GM21825 (cell line): ENCODE data around the gene HABP4.

ENCODE experiments used
- ATAC-seq: cut with Tn5 transposase; IDR thresholded peaks from one replicate; pipeline ENCODE4 v1.9.1; 2021; ENCODE audit warnings: mild to moderate bottlenecking, moderate library complexity; ENCODE audit not compliant: unreplicated experiment

The HABP4 gene, protein sequence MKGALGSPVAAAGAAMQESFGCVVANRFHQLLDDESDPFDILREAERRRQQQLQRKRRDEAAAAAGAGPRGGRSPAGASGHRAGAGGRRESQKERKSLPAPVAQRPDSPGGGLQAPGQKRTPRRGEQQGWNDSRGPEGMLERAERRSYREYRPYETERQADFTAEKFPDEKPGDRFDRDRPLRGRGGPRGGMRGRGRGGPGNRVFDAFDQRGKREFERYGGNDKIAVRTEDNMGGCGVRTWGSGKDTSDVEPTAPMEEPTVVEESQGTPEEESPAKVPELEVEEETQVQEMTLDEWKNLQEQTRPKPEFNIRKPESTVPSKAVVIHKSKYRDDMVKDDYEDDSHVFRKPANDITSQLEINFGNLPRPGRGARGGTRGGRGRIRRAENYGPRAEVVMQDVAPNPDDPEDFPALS

DNA sequence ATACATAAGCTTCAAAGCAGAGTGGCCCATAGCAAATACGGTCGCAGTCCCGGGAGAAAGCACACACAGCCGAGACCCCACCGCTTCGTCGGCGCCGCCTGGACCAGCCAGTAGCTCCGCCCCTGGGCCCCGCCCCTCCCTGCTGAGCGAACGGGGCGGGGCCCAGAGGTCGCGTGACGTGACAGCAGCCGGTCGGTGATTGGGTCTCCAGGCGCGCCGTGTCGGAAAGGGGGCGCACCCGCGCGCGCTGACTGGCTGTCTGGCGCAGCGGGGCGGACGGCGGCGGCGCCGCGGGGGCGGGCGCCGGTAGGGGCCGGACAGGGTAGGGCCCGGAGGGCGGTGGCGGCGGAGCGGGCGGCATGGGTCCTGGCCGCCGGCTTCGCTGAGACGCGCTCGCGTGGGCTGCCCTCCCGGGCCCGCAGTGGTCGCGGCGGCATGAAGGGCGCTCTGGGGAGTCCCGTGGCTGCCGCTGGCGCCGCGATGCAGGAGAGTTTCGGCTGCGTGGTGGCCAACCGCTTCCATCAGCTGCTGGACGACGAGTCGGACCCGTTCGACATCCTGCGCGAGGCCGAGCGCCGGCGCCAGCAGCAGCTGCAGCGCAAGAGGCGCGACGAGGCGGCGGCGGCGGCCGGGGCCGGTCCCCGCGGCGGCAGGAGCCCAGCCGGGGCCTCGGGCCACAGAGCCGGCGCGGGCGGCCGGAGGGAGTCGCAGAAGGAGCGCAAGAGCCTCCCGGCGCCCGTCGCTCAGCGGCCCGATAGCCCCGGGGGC is at the start of gene HABP4:
Gene HABP4, plus strand, starts transcription at position 325 of the 768 bp plus-strand sequence. Its CDS starts 111 bp downstream, at position 436.
- peak; percentile 97 for ATAC-seq

DNA sequence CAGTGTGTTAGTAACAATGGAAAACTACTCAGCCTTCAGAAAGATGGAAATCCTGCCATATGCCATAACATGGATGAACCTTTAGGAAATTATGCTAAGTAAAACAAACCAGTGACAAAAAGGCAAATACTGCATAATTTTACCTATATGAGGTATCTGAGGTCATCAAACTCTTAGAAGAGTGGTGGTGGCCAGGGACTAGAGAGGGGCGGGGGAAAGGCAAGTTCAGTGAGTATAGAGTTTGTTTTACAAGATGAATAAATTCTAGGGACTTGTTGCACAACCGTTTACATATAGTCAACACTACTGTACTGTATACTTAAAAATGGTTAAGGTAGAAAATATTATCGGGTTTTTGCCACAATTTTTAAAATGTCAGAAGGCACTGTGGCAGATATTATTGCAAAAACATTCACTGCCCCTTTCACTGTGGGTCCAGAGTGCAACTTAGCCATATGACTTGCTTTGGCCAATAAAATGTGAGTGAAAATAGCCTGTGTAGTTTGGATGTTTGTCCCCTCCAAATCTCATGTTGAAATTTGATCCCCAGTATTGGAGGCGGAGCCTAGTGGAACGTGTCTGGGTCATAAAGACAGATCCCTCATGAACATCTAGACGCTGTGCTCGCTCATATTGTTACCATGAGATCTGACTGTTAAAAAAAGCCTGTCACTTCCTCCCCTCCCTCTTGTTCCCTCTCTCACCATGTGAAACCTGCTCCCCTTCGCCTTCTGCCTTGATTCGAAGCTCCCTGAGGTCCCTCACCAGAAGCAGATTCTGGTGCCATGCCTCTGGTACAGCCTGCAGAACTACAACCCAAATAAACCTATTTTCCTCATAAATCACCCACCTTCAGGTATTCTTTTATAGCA is 41.3 kb upstream of the HABP4 start:
- no peak for ATAC-seq

DNA sequence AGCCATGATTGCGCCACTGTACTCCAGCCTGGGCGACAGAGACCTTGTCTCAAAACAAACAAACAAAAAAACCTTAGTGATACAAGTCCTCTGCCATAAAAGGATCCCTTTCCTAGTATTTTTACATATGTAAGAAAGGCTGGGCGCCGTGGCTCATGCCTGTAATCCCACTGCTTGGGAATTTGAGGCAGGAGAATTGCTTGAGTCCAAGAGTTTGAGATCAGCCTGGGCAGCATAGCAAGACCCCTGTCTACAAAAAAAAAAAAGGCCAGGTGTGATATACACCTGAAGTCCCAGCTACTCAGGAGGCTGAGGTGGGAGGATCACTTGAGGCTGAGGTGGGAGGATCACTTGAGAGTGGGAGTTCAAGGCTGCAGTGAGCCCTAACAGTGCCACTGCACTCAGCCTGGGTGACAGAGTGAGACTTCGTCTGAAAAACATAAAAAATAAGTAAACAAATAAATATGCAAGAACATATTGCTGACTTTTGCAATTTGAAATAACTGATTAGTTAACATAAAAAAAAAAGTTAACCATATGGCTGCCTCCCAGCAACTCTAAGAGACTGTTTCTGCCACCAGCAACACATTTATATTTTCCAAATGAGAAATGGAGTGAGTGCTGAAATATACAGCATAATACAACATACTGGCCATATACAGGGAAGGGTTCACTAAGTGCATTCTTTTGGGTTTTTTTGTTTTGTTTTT is 38.7 kb upstream of the HABP4 start:
- ATAC-seq, result no peak

DNA sequence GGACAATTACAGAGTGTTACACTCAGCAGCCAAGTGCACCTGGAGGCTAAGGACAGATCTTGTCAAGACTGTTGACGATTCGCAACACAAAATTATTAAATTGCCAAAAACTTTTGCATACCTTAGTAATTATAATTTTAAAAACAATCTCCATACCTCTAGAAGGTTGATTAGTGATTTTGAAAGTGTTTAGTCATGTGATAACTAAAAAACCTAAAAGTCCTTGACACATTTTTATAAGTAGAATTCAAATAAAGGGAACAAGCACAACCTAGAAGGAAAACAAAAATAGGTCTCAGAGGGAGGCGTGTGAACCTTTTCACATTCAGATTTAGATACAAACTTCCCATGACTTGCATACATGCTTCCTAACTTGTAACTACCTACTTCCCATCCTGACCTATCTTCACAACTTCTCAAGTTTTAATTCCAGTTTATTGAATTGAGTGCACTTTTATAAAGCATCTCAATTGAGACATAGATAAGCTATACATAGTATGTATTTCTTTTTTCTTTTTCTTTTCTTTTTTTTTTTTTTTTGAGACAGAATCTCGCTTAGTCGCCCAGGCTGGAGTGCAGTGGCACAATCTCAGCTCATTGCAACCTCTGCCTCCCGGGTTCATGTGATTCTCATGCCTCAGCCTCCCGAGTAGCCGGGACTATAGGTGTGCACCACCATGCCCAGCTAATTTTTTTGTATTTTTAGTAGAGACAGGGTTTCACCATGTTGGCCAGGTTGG is 37.6 kb upstream of the HABP4 start:
- ATAC-seq, result no peak

DNA sequence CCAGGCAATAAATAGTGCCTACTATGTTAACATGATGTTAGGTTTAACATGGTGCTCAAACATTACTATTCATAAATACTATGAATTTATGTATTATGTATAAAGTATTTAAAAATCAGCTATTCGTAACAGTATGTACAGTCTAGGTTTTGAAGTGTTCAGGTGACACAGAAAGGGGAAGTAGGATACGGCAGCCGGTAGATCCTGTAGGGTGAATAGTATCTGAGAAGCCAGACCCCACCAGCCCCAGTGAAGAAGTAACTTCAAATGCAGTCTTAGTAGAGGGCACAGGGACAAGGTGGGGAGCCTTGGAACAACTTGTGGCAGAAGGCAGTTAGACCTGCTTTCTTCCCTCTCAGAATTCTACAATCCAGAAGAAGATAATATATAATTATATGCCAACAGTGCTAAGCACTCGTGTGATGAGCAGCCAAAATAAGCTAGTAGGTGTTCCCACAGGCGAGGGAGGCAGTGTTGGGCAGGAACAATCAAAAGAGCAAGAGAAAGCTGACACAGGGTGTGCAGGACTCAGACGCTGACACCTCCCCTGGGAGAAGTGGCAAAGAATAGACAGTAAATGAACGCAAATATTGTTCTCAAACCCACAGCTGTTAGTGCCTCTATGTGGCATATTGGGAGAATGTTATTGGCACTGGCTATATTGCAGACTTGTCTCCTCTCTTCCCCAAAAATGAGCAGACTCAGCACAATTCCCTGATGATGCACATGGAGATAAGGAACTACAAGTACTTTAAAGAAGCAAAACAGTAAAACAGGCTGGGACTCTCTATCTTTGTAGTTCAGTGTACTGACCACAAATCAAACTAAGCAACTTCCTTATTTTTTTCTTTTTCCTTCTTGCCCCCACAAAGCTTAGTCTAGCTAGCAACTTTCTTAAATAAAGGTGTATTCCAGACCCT is 36.4 kb upstream of the HABP4 start:
- no peak for ATAC-seq

DNA sequence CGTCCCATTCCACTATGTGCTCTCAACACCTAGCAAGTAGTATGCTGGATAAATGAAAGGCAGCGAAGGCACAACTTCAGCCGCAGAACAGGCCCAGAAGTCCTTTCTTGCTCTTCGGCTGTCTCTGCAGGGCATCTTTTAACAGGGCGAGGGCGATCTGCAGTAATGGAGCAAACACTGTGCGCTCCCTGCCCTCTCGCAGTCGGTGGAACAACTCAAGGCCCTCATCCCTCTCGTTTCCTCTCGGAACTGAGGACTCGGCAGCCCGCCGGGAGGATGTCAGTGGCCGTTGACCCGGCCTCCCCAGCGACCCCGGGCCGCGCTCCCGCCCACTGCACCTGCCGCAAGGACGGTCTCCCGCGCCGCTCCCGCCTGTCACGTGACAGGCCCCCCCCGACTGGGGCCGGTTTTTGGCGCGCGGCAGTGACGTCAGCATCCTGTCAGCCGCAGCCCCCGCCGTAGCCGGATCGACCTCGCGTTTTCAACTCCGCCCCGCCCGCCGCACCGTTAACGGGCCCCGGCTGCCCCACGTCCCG is 32.9 kb upstream of the HABP4 start:
- ATAC-seq, result peak; percentile 19

DNA sequence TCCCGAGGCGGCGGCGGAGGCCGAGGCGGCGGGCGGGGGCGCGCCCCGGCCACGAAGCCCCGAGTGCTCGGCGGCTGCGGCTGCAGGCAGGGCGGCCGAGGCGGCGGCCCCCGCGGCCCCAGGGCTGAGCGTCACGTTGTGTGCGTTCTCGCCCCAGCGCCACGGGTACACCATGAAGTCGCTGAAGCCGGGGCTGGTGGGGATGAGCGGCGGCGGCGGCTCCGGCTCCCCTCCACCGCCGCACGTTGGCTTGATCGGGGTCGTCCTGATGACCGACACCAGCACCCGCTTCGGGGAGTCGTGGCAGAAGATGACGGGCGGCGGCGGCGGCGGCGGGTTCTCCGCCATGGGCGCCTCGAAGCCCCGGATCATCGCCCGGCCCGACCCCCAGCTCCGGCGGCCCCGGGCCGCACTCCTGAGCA is 32.3 kb upstream of the HABP4 start:
- ATAC-seq, result no peak

DNA sequence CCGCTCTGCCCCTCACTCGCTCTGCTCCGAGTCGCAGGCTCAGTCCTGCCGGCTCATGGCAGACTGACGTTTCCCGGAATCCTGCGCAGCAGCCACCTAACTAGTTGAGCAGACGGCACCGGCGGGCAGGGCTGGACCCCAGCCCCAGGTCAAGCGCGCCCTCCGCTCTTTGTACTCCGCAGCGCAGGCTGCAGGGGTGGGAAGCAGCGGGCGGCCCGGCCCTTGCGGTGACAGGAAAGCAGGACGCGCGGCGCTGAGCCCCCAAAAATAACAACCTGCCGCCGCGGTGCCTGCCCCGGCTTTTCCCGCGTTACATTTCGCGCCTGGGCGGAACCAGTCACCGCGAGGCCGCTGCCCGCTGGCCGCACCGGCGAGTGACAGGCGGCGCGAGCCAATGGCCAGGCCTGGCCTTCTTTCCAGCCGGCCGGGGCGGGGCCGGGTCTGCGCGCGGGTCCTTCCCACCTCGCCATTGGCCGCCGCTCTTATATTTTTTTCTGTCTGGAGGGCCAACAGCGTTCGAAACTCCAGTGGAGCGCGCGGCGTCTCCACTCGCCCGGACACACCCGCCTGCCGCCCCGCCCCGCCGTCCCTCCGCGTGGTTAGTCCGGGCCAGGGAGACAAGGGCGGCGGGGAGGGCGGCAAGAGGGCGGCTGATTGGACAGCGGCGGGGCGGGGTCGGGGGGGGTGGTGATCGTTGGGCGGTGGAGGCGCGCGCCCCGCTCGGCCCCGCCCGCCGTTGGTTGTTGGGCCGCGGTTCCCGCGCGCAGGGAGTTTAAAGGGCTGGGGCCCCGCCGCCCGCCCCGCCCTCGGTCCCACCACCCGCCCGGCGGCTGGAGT is 31.7 kb upstream of the HABP4 start, which contains the start of gene ZNF367:
Gene ZNF367, minus strand, starts transcription at position 288 of the 837 bp plus-strand sequence. CDS start 338 bp downstream, outside the sequence.
- peak; percentile 62 for ATAC-seq

DNA sequence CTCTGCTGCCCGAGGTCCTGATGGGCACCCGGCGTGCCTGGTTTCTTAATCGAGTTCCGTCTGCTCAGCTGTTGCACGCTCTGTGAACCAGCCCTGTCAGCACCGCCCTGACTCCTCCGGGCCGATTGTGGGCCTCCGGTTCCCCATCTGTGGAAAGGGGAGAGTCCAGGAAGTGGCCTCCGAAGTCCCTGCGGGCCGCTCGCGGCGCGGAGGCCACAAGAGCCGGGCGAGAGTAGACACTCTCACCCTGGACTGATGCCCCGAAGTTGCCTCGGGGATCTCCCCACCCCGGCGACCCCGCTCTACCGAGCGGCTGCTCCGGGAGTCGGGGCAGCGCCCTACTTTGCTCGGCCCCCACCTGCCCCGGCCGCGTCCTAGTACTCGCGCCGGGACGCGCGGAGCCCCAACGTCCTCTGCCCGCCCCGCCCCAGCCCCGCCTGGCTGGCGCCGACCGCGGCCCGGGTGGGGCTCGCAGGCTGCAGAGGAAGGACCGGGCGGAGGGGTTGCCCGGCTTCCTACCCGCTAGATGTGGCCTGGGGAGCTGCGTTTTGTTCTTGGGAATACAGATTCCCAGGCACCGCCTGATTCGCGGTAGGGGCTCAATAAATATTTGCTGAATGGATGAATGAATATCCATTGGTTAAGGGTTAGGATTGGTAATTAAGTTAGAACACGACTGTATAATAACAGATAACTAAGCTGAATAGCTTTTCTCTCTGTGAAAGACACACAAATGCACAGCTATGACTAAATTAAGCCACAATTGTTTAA is 30.9 kb upstream of the HABP4 start:
- ATAC-seq, result peak; percentile 36

DNA sequence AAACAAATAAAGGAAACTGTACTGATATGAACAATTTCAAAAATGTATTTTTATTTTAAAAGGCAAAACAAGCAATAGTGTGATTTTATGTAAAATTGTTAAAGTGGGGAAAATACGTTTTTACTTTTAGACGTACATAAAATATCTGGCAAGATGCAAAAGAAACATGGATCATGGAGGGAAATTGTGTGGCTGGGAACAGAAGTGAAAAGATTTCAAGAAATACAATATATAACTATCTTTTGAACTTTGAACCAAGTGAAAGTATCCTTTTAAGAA is 30.3 kb upstream of the HABP4 start:
- ATAC-seq, result no peak

DNA sequence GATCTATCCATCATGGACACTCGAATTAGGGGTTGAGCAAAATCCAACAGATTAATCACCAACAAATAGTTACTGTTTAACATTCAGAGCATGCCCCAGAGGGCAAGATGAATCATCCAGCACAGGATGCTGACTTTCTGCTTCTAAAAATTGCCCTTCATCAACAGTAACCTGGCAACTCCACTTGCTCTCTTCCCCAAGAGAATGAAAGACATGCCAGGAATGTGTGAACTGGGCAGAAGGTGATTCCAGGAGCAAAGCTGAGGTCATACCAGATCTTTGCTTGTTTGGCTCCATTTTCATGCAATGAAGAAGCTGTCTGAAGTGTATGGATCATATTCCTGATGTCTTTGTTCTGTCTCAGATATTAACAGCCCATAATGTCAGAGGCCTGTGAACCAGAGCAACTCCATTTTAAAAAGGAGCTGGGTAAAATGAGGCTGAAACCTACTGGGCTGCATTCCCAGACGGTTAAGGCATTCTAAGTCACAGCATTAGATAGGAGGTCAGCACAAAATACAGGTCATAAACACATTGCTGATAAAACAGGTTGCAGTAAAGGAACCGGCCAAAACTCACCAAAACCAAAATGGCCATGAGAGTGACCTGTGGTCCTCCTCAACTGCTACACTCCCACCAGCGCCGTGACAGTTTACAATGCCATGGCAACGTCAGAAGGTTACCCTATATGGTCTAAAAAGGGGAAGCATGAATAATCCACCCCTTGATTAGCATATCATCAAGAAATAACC is 29.3 kb upstream of the HABP4 start:
- peak; percentile 16 for ATAC-seq

DNA sequence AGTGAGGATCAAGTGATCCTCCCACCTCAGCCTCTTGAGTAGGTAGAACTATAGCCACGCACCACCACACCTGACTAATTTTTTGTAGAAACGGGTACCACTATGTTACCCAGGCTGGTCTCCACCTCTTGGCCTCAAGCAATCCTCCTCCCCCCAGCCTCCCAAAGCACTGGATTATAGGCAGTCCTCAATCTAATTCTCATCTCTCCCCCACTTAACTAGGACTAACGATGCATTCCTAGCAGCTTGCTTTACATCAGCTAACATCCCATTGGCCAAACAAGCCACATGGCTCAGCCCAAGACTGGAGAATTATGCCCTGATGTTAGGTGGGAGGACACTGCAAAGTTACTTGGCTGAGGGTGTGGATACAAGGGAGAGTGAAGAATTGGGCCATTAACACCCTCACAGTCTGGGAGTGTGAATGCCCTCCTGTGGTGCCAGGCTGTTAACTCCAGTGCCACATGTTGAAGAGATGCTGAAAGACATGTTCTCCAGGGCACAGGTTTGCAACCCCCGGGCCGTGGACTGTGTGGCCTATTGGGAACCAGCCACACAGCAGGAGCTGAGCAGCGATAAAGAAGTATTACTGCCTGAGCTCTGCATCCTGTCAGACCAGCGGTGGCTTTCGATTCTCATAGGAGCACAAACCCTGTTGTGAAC is 26.5 kb upstream of the HABP4 start:
- ATAC-seq, result no peak

DNA sequence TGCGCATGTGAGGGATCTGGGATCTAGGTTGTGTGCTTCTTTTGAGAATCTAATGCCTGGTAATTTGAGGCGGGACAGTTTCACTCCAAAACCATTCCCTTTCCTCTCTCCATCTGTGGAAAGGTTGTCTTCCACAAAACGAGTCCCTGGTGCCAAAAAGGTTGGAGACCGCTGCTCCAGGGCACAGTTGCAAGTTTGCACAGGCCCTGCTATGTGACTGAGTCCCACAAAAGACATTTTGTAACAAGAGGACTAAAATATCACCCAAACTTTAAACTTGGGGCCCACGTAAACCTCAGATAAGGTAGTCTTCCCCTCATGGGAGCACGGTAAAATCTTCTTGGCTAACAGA is 26.0 kb upstream of the HABP4 start:
- no peak for ATAC-seq

DNA sequence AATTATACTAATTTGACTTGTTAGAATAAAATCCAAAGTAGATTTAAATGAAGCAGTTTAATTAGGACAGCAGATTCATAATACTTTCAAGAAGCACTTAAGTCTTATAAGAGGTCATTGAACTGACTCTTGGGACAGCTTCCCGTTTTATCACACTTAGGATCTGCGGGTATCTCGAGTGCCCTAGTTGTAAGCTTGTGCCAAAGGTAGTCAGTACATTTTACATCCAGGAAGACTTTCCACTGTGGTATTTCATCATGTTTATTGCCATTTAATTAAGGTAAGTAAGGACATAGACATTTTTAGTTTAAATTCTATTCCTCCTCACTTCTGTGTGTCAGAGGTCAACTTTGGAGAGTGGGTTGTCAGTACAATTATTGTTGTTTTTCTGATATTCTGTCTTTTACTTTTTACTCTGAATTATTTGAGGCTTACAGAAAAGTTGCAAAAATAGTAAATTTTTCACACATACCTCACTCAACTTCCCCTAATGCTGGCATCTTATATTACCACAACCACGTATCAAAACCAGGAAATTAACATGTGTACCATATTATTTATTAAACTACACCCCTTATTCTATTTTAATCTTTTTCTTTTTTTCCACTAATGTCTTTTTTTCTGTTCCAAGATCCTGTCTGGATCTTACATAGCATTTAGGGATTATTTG is 24.3 kb upstream of the HABP4 start:
- ATAC-seq, result no peak

DNA sequence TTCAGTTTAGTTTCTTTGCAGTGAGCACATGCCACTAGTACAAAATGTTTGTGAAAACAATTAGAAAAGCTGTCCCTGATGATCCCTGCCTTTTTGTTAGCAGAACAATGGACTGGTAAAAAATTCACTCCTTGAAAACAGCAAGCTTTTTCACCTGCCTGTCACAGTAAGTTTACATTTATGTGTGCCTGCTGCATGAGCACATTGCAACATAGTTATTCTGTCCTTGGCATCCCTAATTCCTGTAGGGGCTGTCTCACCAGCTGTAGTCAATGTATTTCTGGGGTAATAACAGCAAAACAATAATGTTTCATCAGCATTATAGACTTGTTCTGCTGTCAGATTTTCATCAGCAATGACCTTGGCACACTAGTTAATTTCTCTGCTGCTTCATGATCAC is 20.2 kb upstream of the HABP4 start:
- ATAC-seq, result no peak
